ENCODE measurements around the gene DIPK1A.

- TF ChIP-seq CTCF (IDR thresholded peaks at IDR 0.05 in 8 of 11, conservative IDR thresholded peaks at IDR 0.05 in 3 of 11) (no peak), POLR2AphosphoS5 (IDR thresholded peaks at IDR 0.05) (no peak)
Measured at GRCh38 chr1:92933459-92933858, 27.8 kb downstream of the DIPK1A start.

Data from spleen (tissue), 7 donors.